Gastrocnemius medialis (tissue), 4 donors: ENCODE measurements around the gene MEGF9.

Experiments used
- CTCF ChIP-seq, 5 experiments: fragments of 450-650 bp in 3 of 5; fragments of 200-600 bp in 2 of 5; sonication (generic) in 2 of 5; IDR thresholded peaks in 4 of 5; conservative IDR thresholded peaks in 1 of 5; 1 replicate in 4 of 5; 2 replicates in 1 of 5; pipeline ENCODE4 v1.5.1; 2016 to 2019; ENCODE audit warnings: antibody characterized with exemption in 5 of 5, mild to moderate bottlenecking in 3 of 5, moderate library complexity in 3 of 5
- POLR2A ChIP-seq, 2 donors: fragments of 450-650 bp; IDR thresholded peaks; one replicate each; pipeline ENCODE4 v1.6.1; 2017; ENCODE audit warnings: antibody characterized with exemption in 2 of 2, mild to moderate bottlenecking in 2 of 2, moderate library complexity in 2 of 2

- TF ChIP-seq POLR2A (IDR thresholded peaks at IDR 0.05) (no peak), CTCF (IDR thresholded peaks at IDR 0.05 in 4 of 5, conservative IDR thresholded peaks at IDR 0.05 in 1 of 5) (no peak)
These were observed 87.2 kb downstream of the MEGF9 start for GRCh38 chr9:120627073-120627472.
